OCI-LY7 (cell line): Measurements from ENCODE around the gene MCTP2. TPM values are rescaled to one million over a fixed set of nuclear protein-coding genes. Genes with fewer than 3 reads are reported as not detected.

ENCODE experiments used
- BruUV-seq: library from RNA; stranded (reverse); fragments of 400-500 nt; replicated peaks from 2 replicates; lab custom pipeline; 2021; lab: Mats Ljungman, UMichigan
- CTCF ChIA-PET: fragments of 300-600 bp; sonication (Branson Sonifier 250); formaldehyde crosslinking; loops from one replicate; lab custom pipeline; 2022; ENCODE audit warnings: antibody characterized with exemption; ENCODE audit not compliant: unreplicated experiment; lab: Charles Lee
- POLR2A ChIA-PET: fragments of 300-600 bp; sonication (Branson Sonifier 250); formaldehyde crosslinking; loops from one replicate; lab custom pipeline; 2022; ENCODE audit warnings: antibody characterized with exemption; lab: Charles Lee
- DNase-seq: peaks from one replicate; pipeline ENCODE4 v3.0.0-alpha.2; 2015; ENCODE audit warnings: low spot score
- H2AFZ ChIP-seq: fragments of 200-600 bp; sonication (generic), shearing (Covaris generic); 2 replicates; pipeline ENCODE4 v1.6.1; 2014; ENCODE audit warnings: mild to moderate bottlenecking, antibody characterized with exemption, low read length, moderate library complexity
- H3K27ac ChIP-seq: fragments of 200-600 bp; sonication (generic); 2 replicates; pipeline ENCODE4 v1.5.1; 2014; ENCODE audit warnings: mixed run types, low read depth, mild to moderate bottlenecking, moderate library complexity, low read length, inconsistent platforms; ENCODE audit not compliant: poor library complexity, severe bottlenecking
- H3K36me3 ChIP-seq: fragments of 200-600 bp; sonication (generic); 2 replicates; pipeline ENCODE4 v1.6.1; 2014; ENCODE audit warnings: mild to moderate bottlenecking, antibody characterized with exemption, low read length, moderate library complexity, mixed read lengths; ENCODE audit not compliant: insufficient read depth
- H3K4me1 ChIP-seq: fragments of 200-600 bp; sonication (generic); 2 replicates; pipeline ENCODE4 v1.5.1; 2014; ENCODE audit warnings: mild to moderate bottlenecking, low read length; ENCODE audit not compliant: insufficient read depth, poor library complexity, severe bottlenecking
- H3K4me2 ChIP-seq: fragments of 200-600 bp; sonication (generic); 2 replicates; pipeline ENCODE4 v1.6.1; 2014; ENCODE audit warnings: mild to moderate bottlenecking, low read length
- H3K4me3 ChIP-seq: fragments of 200-600 bp; sonication (generic); 2 replicates; pipeline ENCODE4 v1.5.1; 2014; ENCODE audit warnings: mild to moderate bottlenecking, low read depth, low read length; ENCODE audit not compliant: poor library complexity, severe bottlenecking
- H3K79me2 ChIP-seq: fragments of 200-600 bp; sonication (generic); 2 replicates; pipeline ENCODE4 v1.6.1; 2016; ENCODE audit warnings: low read depth, mild to moderate bottlenecking, low read length, moderate library complexity, mixed read lengths; ENCODE audit not compliant: insufficient read depth
- H3K9me2 ChIP-seq: fragments of 200-600 bp; sonication (generic); 2 replicates; pipeline ENCODE4 v1.6.1; 2016; ENCODE audit warnings: mild to moderate bottlenecking, low read length, mixed read lengths; ENCODE audit not compliant: insufficient read depth
- H3K9me3 ChIP-seq: fragments of 200-600 bp; sonication (generic); 2 replicates; pipeline ENCODE4 v1.6.1; 2014; ENCODE audit warnings: mild to moderate bottlenecking, mixed run types, low read length, mixed read lengths
- H4K20me1 ChIP-seq: fragments of 200-600 bp; sonication (generic); 2 replicates; pipeline ENCODE4 v1.6.1; 2014; ENCODE audit warnings: mild to moderate bottlenecking, antibody characterized with exemption, low read length, moderate library complexity, mixed read lengths; ENCODE audit not compliant: insufficient read depth
- EZH2phosphoT487 ChIP-seq: fragments of 200-600 bp; sonication (generic); IDR thresholded peaks from 2 replicates; pipeline ENCODE4 v1.6.1; 2018; ENCODE audit warnings: low read depth, borderline replicate concordance, mild to moderate bottlenecking, mixed run types, antibody characterized with exemption, low read length, moderate library complexity, mixed read lengths
- intact Hi-C: fragments of 100-400 bp; cut with micrococcal nuclease; formaldehyde crosslinking; loops from one replicate; pipeline ENCODE4 v1.10.0; 2022; ENCODE audit not compliant: unreplicated experiment
- total RNA-seq, 2 experiments: library from RNA; depleted of rRNA in 1 of 2; stranded (reverse); fragments of >200 nt in 1 of 2; shearing (Covaris generic) in 1 of 2; gene quantifications; 2 replicates each; pipeline ENCODE4 v1.2.3, GENCODE V29; 2014 to 2022
- TF ChIP-seq, protein P1 (sequence below): fragments of 200-600 bp; sonication (generic); conservative IDR thresholded peaks from 2 replicates; pipeline ENCODE4 v1.5.1; 2014; ENCODE audit warnings: mild to moderate bottlenecking, antibody characterized with exemption, low read length, moderate library complexity, mixed read lengths

Gene MCTP2
- total RNA-seq, 2 experiments from 2014 or later: 73.2 to 90.6 TPM

DNA sequence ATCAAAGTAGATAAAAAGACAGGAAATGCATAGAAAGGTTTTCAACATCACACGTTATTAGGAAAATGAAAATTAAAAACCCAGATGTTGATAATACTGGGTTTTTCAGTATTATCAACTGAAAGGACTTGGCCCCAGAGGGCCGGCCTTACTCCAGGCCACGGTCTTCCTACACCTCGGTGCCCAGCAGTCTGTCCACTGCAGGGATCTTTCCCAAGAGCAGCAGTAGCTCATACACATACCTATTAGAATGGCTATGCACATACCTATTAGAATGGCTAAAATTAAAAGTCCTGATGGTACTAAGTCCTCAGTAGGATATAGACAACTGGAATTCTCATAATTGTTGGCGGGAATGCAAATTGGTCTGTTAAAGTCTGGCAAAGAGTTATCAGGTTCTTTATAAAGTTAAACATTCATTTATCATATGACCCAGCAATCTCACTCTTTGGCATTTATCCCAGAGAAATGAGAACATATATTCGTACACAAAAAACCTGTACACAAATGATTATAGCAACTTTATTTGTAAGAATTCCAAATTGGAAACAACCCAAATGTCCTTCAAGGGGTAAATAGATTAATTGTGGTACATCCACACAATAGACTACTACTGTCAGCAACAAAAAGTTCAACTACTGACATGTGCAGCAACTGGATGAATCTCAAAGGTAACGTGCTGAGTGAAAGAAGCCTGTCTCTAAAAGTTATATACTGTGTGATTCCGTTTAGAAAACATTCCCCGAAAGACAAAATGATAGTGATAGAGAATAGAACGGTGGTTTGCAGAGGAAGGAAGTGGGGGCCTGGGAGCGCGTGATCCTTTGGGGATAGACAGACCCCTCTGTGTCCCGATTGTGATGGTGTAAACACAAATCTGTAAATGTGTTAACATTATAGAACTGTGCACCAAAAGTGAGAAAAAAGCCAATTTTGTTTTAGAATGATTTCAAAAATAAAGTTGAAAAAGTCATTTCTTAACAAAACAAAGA is 62.3 kb downstream of the MCTP2 start:
- intact Hi-C loops: no loop called here
- POLR2A ChIA-PET: interaction anchor here (0.7 to 1.7 kb wide), 3 partner anchors 12 to 185 kb away, joined by 4 to 10 read pairs (median 7); no protein-coding TSS in a partner anchor
- no peak overlapping the region for H3K27ac ChIP-seq
- H2AFZ ChIP-seq: no peak overlapping the region
- peaks cover 39% of the 10 kb centered on the region for H3K36me3 ChIP-seq
- TF ChIP-seq, protein P1, sequence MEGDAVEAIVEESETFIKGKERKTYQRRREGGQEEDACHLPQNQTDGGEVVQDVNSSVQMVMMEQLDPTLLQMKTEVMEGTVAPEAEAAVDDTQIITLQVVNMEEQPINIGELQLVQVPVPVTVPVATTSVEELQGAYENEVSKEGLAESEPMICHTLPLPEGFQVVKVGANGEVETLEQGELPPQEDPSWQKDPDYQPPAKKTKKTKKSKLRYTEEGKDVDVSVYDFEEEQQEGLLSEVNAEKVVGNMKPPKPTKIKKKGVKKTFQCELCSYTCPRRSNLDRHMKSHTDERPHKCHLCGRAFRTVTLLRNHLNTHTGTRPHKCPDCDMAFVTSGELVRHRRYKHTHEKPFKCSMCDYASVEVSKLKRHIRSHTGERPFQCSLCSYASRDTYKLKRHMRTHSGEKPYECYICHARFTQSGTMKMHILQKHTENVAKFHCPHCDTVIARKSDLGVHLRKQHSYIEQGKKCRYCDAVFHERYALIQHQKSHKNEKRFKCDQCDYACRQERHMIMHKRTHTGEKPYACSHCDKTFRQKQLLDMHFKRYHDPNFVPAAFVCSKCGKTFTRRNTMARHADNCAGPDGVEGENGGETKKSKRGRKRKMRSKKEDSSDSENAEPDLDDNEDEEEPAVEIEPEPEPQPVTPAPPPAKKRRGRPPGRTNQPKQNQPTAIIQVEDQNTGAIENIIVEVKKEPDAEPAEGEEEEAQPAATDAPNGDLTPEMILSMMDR: no peak
- TF ChIP-seq EZH2phosphoT487: no peak
- H3K79me2 ChIP-seq: peaks cover 53% of the 10 kb centered on the region; the same call in 1 of the 2 replicates
- no peaks in the 10 kb centered on the region for H4K20me1 ChIP-seq
- H3K4me3 ChIP-seq: no peak overlapping the region
- peaks cover 56% of the 10 kb centered on the region for H3K4me1 ChIP-seq
- DNase-seq: no peak
- no peaks in the 10 kb centered on the region for H3K9me2 ChIP-seq
- BruUV-seq: no TSS peak
- H3K9me3 ChIP-seq: peaks cover 40% of the 10 kb centered on the region
- CTCF ChIA-PET: no interaction called here
- no peak overlapping the region for H3K4me2 ChIP-seq

DNA sequence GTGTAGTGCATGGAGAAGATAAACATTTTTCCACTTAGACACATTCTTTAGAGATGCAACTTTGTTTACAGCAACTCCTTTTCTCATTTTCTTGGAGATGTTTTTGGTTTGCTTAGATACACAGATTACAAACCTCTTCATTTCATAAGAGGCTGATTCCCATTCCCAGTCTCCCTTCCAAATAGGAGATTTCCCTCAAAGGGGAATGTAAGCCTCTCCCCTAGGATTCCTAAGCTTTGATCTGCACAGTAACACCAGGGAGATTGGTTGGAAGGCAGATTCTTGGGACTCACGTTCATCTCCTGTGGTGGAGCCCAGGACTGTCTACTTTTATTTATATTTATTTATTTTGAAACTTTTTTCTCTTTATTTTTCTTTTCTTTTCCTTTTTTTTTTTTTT is 63.2 kb downstream of the MCTP2 start:
- TF ChIP-seq, protein P1: no peak
- no peak for TF ChIP-seq EZH2phosphoT487
- ChIA-PET CTCF (no interaction called here), POLR2A (interaction anchor here (0.7 to 4.8 kb wide), 2 partner anchors 8 to 186 kb away, joined by 7 to 63 read pairs; no protein-coding TSS in a partner anchor)
- no peak overlapping the region for H2AFZ ChIP-seq
- peaks cover 32% of the 10 kb centered on the region for H3K9me3 ChIP-seq
- no peak overlapping the region for H3K4me3 ChIP-seq
- intact Hi-C loops: no loop called here
- peaks cover 52% of the 10 kb centered on the region for H3K79me2 ChIP-seq
- H3K27ac ChIP-seq: no peak overlapping the region
- peaks cover 37% of the 10 kb centered on the region for H3K36me3 ChIP-seq
- H4K20me1 ChIP-seq: no peaks in the 10 kb centered on the region
- H3K9me2 ChIP-seq: no peaks in the 10 kb centered on the region
- no peak overlapping the region for H3K4me2 ChIP-seq
- BruUV-seq: no TSS peak
- peaks cover 57% of the 10 kb centered on the region for H3K4me1 ChIP-seq
- DNase-seq: no peak
